ENCODE data around the gene SUPT4H1.

SUPT4H1 gene

DNA sequence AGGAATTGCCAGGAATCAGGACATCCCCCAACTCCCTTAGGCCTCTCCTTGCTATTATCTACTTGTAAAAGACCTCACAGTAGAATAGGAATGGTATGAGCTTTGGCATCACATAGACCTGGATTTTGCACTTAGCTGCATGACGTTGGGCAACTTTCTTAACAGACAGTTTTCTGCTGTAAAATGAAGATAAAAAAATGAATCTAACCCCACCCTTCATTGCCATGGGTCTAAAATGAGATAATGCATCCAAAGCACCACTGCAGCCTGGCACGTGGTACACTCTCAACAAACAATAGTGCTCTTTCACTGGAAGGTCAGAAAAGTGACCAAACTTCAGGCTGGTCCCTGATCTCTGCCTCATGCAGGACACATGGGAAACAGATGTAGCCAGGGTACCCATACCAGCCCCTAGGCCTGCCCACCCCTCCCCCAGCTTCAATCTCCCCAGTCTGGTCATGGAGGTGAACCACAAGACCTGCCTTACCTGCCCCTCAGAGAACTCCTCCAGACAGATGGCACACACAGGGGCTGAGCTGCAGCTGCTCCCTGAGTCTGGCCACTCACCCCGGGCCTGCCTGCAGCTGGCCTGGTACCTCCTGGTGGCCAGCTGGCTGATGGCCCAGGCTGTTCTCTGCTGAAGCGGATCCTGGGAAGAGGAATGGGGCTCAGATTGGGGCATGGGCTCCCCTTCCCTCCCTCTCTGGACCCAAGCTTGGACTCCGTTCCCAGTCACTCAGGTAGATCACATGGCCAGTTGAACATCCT lies 8.5 kb upstream of the SUPT4H1 start:
- WGBS: 80% methylated on average over 5 of the region's 5 CpGs
- peaks cover 7% of the 10 kb centered on the region; the same call in 1 of the 2 replicates for H3K4me1 ChIP-seq (ENCODE audit: insufficient read depth, low read length)

DNA sequence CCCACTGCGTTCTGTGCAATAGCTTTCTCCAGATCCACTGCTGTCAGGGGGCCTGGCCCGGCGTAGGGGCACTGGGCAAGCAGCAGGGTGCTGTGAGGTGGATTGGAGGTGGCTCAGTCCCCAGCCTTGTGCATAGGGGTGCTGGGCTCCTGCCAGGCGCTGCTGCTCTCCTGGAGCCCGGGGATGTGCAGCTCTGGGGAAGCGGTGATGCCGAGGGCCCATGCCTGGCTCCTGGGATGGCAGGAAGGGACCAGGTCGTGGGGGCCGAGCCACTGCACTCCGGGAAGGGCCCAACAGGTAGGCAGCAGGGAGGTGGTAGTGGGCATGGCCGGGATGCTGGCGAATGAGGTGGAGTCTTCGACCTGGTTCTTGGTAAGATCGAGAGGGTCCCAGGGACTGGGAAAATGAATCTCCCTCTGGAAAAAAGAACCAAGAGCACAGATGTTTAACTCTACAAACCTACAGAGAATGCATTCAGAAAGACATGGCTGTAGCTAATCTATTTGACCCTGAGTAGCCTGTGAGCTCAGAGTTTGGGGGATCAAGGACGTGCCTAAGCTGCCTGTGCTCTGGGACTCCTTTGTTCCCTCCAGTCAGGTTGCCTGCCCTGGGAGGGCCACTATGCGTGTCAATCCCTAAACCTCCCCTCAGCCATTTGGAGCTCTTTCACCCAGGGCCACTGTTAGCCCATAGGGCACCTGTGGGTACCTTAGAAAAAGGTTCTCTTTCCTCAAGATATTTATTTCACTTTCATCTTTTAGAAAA lies 6.6 kb upstream of the SUPT4H1 start:
- no peaks in the 10 kb centered on the region for H3K36me3 ChIP-seq (ENCODE audit: insufficient read depth, low read length)
- peaks cover 2% of the 10 kb centered on the region; the same call in 1 of the 2 replicates for H3K4me1 ChIP-seq (ENCODE audit: insufficient read depth, low read length)
- no peaks in the 10 kb centered on the region for H3K27me3 ChIP-seq (ENCODE audit: insufficient read depth, low read length)
- H3K27ac ChIP-seq (ENCODE audit: low read depth, low read length): no peak overlapping the region
- no peak overlapping the region for H3K4me3 ChIP-seq (ENCODE audit: low read length)
- 92% methylated on average over 16 of the region's 16 CpGs for WGBS
- H3K9ac ChIP-seq (ENCODE audit: low read depth, low read length): no peak overlapping the region
- H3K9me3 ChIP-seq (ENCODE audit: insufficient read depth, low read depth, low read length): no peaks in the 10 kb centered on the region

More for the DNA sequence above, 8.5 kb upstream of the SUPT4H1 start:
- Histone ChIP-seq H3K27ac (ENCODE audit: low read depth, low read length) (no peak overlapping the region), H3K4me3 (ENCODE audit: low read length) (no peak overlapping the region), H3K27me3 (ENCODE audit: insufficient read depth, low read length) (no peaks in the 10 kb centered on the region), H3K36me3 (ENCODE audit: insufficient read depth, low read length) (no peaks in the 10 kb centered on the region), H3K9ac (ENCODE audit: low read depth, low read length) (no peak overlapping the region), H3K9me3 (ENCODE audit: insufficient read depth, low read depth, low read length) (no peaks in the 10 kb centered on the region)

DNA sequence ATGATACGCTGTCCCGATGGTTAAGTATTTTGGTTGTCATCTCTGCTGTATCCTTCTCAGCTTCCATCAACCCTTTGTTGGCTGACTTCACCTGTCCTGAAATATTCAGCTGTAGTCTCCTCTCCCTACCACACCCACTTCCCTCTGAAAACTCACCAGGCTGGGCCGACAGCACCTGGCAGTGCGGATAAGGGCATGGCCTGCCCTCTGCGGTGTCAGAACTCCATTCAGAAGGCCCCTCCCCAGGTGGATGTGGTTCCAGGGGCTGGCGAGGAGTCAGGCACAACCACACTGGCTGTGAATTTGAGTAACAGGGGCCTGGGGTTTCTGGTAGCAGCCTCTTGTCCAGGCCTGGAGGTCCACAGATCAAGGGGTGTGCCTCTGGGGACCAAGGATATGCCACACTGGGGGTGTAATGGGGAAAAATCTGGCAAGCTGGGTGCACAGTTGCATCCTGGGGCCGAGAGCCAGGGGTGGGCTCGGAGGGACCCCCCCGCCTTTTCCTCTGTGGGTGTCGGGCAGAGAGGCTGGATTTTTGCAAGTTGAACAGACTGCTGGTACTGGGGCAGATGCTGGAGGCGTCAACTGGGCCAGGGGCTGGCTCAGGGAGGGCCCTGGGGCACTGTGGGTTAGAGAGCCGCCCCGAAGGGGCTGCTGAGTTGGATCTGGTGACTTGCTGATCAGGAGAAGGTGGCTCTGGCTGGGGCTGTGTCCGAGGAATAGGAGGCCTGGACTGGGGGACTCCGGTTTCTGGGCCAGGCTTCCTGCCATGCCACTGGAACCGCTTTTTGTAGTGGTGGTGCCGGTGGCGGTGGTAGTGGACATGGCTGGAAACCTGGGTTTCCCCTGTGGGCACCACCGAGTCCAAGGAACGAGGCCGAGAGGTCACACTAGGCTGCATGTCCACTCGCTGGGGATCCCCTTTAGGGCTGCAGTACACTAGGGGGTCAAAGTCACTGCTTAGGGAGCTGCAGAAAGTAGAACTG lies 5.6 kb upstream of the SUPT4H1 start:
- 94% methylated on average over 22 of the region's 22 CpGs for WGBS
- H3K4me3 ChIP-seq (ENCODE audit: low read length): no peak overlapping the region
- H3K9me3 ChIP-seq (ENCODE audit: insufficient read depth, low read depth, low read length): no peaks in the 10 kb centered on the region
- no peaks in the 10 kb centered on the region for H3K36me3 ChIP-seq (ENCODE audit: insufficient read depth, low read length)
- H3K27ac ChIP-seq (ENCODE audit: low read depth, low read length): no peak overlapping the region
- peaks cover 7% of the 10 kb centered on the region; the same call in 1 of the 2 replicates for H3K4me1 ChIP-seq (ENCODE audit: insufficient read depth, low read length)
- no peaks in the 10 kb centered on the region for H3K27me3 ChIP-seq (ENCODE audit: insufficient read depth, low read length)
- no peak overlapping the region for H3K9ac ChIP-seq (ENCODE audit: low read depth, low read length)

DNA sequence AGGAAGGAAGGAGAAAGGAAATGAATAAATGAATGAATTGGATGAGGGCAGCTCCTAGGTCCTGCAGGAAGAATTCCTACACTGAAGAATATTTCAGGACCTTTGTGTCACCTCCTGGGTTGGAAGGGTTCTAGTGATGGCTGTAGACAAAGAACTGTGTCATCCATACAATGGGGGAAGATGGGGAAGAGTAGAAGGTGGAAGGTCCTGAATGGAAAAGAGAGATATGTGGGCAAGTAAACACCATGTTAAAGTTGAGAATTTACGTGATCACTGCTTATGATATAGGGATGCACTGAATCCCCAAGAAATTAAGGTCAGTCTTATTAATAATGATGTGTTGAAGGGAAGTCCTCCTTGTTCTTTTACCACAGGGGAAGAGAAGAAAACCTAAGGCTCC lies 4.2 kb upstream of the SUPT4H1 start:
- Histone ChIP-seq H3K27me3 (ENCODE audit: insufficient read depth, low read length) (no peaks in the 10 kb centered on the region), H3K36me3 (ENCODE audit: insufficient read depth, low read length) (no peaks in the 10 kb centered on the region), H3K4me1 (ENCODE audit: insufficient read depth, low read length) (peaks cover 8% of the 10 kb centered on the region; the same call in 1 of the 2 replicates), H3K9me3 (ENCODE audit: insufficient read depth, low read depth, low read length) (no peaks in the 10 kb centered on the region), H3K4me3 (ENCODE audit: low read length) (no peak overlapping the region), H3K27ac (ENCODE audit: low read depth, low read length) (no peak overlapping the region), H3K9ac (ENCODE audit: low read depth, low read length) (no peak overlapping the region)
- 94% methylated on average over 1 of the region's 1 CpG for WGBS

DNA sequence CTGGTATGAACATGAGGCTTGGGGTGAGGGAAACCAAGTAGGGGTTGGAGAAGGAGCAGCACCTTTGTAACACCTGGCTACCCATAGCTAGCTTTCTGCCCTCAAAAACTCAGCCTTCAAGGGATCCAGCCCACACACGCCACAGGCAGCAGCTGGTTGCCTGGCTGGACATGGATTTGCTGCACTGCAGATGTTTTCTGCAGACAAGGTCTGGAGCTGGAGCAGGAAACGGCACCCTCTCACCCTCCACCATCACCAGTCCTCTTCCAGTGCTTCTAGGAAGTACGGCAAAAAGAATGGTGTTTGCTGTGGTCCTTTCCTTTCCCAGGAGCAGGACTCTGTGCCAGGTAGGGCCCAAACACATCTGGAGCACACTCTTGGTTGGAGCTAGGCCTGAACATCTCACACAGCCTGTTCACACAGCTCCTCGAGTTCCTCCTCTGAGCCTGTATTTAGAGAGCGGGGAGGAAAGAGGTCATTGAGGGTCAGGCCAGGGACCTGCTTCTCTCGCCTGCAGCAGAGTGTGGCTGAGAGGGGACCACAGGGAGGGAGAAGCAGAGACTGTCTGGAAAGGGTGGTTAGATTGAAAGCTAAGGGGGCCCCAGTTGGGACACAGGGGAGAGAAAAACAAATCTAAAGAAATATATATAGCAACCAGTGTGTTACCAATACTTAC lies 2.7 kb upstream of the SUPT4H1 start:
- Histone ChIP-seq H3K4me3 (ENCODE audit: low read length) (no peak overlapping the region), H3K27me3 (ENCODE audit: insufficient read depth, low read length) (no peaks in the 10 kb centered on the region), H3K9ac (ENCODE audit: low read depth, low read length) (no peak overlapping the region), H3K9me3 (ENCODE audit: insufficient read depth, low read depth, low read length) (no peaks in the 10 kb centered on the region), H3K36me3 (ENCODE audit: insufficient read depth, low read length) (peaks cover 4% of the 10 kb centered on the region), H3K27ac (ENCODE audit: low read depth, low read length) (no peak overlapping the region), H3K4me1 (ENCODE audit: insufficient read depth, low read length) (peaks cover 13% of the 10 kb centered on the region; the same call in 1 of the 2 replicates)
- WGBS: 91% methylated on average over 6 of the region's 6 CpGs

DNA sequence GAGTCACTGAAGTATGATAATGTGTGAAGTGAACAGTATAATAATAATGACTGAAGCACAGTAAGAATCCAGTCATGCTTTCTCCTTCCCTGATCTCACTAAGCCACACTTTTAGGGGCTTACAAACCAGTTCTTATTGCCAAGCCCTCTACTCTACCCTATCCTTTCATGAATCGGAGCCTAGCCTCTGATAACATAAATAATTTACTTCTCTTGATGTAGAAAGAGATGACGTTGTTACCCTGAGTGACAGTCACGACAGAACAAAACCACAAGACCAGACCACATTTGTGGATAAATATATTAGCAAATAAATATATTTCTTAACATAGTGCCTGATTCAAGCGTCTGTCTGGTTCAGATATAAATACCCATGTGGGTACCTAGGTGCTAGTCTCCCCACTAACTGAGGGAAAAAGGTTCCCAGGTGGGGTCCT lies 1.4 kb upstream of the SUPT4H1 start:
- no peak overlapping the region for H3K9ac ChIP-seq (ENCODE audit: low read depth, low read length)
- no peaks in the 10 kb centered on the region for H3K9me3 ChIP-seq (ENCODE audit: insufficient read depth, low read depth, low read length)
- peak overlapping the region; percentile 36; the same call in 1 of the 2 replicates for H3K27ac ChIP-seq (ENCODE audit: low read depth, low read length)
- H3K4me3 ChIP-seq (ENCODE audit: low read length): peak overlapping the region; percentile 97
- WGBS: 81% methylated on average over 2 of the region's 4 CpGs
- peaks cover 16% of the 10 kb centered on the region for H3K36me3 ChIP-seq (ENCODE audit: insufficient read depth, low read length)
- peaks cover 13% of the 10 kb centered on the region; the same call in 1 of the 2 replicates for H3K4me1 ChIP-seq (ENCODE audit: insufficient read depth, low read length)
- no peaks in the 10 kb centered on the region for H3K27me3 ChIP-seq (ENCODE audit: insufficient read depth, low read length)

DNA sequence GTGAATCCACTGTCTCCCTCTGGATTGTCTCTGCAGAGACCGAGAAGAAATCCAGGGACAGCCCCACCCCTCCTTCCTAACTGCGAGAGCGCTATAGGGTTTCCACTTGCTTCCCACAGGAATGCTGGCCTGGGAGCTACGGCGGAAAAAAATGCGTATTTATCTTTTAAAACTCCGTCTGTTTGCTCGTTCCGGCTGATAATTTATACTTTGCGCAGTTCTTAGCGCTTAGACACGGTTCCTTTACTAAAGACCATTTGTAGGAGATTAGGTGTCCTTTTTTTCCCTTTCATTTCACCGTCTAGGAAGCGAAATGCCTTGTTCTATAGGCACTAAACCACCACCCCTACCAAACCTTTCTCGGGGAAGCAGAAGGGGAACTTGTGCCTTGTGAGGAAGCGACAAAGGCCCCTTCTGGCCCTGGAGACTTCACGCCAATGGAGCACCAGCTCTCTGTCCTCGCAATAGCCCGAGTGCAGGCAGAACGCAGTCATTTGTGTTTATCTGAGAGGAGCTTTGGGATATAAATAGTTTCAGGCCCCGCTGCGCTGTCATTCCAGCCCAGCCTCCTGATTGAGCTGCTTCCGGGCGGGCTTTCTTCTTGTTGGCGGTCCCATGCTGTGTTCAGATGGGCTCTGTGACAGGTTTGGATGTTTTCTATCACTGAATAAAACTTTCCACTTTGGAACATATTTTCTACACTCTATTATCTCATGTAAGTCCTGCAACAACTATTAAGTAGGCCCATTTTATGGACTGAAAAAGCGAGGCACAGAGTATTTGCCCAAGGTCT lies 791 bp upstream of the SUPT4H1 start:
- Histone ChIP-seq H3K4me1 (ENCODE audit: insufficient read depth, low read length) (peaks cover 13% of the 10 kb centered on the region; the same call in 1 of the 2 replicates), H3K27ac (ENCODE audit: low read depth, low read length) (peak overlapping the region; percentile 87)
- WGBS: 4% methylated on average over 26 of the region's 26 CpGs

DNA sequence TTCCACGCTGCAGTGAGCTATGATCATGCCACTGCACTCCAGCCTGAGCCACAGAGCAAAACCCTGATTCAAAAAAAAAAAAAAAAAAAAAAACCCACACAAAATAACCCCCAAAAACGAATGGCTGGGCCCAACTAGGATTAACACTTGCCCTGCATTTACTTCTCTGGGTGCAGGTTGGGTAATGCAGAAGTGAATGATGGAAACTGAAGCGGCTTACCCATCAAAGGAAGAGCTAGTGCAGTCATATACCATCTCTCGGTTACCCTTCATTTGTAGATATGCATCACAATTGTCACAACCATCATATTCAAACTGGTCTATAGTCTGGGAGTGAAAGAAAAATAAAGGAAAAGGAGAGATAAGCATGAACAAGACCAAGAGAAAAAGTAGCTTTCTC lies 819 bp downstream of the SUPT4H1 start:
- Histone ChIP-seq H3K9ac (ENCODE audit: low read depth, low read length) (peak overlapping the region; percentile 94; the same call in 1 of the 2 replicates), H3K4me1 (ENCODE audit: insufficient read depth, low read length) (peaks cover 13% of the 10 kb centered on the region; the same call in 1 of the 2 replicates), H3K36me3 (ENCODE audit: insufficient read depth, low read length) (peaks cover 39% of the 10 kb centered on the region), H3K9me3 (ENCODE audit: insufficient read depth, low read depth, low read length) (no peaks in the 10 kb centered on the region), H3K27ac (ENCODE audit: low read depth, low read length) (no peak overlapping the region), H3K27me3 (ENCODE audit: insufficient read depth, low read length) (no peaks in the 10 kb centered on the region), H3K4me3 (ENCODE audit: low read length) (peak overlapping the region; percentile 97)
- WGBS: 83% methylated on average over 2 of the region's 4 CpGs

More for the DNA sequence above, 791 bp upstream of the SUPT4H1 start:
- Histone ChIP-seq H3K9me3 (ENCODE audit: insufficient read depth, low read depth, low read length) (no peaks in the 10 kb centered on the region), H3K9ac (ENCODE audit: low read depth, low read length) (peak overlapping the region; percentile 94), H3K27me3 (ENCODE audit: insufficient read depth, low read length) (no peaks in the 10 kb centered on the region), H3K36me3 (ENCODE audit: insufficient read depth, low read length) (peaks cover 23% of the 10 kb centered on the region), H3K4me3 (ENCODE audit: low read length) (peak overlapping the region; percentile 97)

DNA sequence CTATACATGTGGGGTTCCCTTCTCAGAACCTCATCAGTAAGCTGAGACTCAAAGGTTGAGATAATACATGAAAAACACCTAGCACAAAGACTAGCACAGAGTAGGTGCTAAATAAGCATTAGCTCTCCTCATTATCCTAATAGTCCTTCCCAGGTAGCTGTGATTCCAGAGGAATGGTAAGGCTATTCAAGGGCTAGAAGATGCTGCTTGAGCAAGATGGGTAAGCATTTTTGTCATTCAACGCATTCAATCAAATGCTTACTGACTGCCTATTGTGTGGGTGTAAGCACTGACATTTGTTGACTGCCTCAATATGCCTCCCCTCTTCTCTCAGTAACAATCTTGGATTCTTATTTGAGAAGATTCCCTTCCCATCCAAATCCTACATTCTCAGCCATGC lies 4.0 kb downstream of the SUPT4H1 start:
- Histone ChIP-seq H3K4me1 (ENCODE audit: insufficient read depth, low read length) (0 out of 2 replicates have a peak, but pooled peaks cover 5% of the 10 kb centered on the region), H3K27me3 (ENCODE audit: insufficient read depth, low read length) (no peaks in the 10 kb centered on the region), H3K9ac (ENCODE audit: low read depth, low read length) (no peak overlapping the region), H3K27ac (ENCODE audit: low read depth, low read length) (no peak overlapping the region), H3K4me3 (ENCODE audit: low read length) (no peak overlapping the region), H3K9me3 (ENCODE audit: insufficient read depth, low read depth, low read length) (no peaks in the 10 kb centered on the region), H3K36me3 (ENCODE audit: insufficient read depth, low read length) (peaks cover 68% of the 10 kb centered on the region)
- 95% methylated on average over 1 of the region's 1 CpG for WGBS

Data from HUES64 (cell line).